GM12874 (cell line): ENCODE data around the gene PITPNB.

Source experiments
- CTCF ChIP-seq: IDR thresholded peaks from 2 replicates; pipeline ENCODE4 v1.5.1; 2011; ENCODE audit warnings: low read depth, mild to moderate bottlenecking, control low read depth, low read length, moderate library complexity; ENCODE audit not compliant: insufficient read depth

PITPNB gene

DNA sequence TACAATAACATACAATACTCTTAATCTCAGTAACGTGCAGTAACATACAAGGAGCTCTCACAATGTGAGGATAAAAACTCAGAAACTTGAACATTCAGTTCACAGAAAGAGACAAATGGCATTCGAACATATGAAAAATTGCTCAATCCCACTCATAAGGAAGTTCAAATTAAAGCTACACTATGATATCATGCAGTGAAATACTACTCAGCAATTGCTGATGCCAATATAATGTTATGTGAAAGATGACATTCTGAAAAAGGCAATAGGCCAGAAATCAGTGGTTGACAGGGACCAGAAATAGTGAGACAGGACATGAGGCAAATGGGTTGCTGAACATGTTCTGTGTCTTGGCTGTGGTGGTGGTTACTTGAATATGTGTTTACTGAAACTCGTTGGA is 33.7 kb upstream of the PITPNB start:
- no peak for TF ChIP-seq CTCF

DNA sequence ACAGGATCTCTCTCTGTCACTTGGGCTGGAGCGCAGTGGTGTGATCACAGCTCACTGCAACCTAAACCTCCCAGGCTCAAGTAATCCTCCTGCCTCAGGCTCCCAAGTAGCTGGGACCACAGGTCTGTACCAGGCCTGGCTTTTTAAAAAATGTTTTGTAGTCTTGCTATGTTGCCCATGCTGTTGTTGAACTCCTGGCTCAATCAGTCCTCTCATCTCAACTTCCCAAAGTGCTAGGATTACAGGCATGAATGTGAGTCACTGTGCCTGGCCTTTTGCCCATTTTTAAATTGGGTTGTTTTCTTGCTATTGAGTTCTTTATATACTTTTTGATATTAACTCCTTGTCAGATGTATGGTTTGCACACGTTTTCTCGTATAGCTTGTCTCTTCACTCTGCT is 33.0 kb upstream of the PITPNB start:
- TF ChIP-seq CTCF: no peak

- no peak for TF ChIP-seq CTCF
These were observed 30.4 kb upstream of the PITPNB start for GRCh38 chr22:27949421-27949820.

- no peak for TF ChIP-seq CTCF
These were observed 29.5 kb upstream of the PITPNB start for GRCh38 chr22:27948569-27948968.

- TF ChIP-seq CTCF: no peak
These were observed 28.4 kb upstream of the PITPNB start for GRCh38 chr22:27947448-27947847.

DNA sequence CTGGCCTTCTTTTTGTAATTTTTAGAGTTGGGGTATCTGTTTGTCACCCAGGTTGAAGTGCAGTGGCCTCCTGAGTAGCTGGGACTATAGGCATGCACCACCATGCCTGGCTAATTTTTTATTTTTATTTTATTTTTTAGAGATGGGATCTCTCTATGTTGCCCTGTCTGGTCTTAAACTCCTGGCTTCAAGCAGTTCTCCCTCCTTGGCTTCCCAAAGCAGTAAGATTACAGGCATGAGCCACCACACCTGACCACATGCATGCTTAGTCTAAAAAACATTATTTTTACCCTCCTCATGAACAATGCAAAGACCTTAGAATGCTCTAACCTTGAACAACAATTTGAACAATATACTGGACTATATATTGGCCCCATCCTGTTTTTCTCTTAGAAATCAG is 22.1 kb upstream of the PITPNB start:
- no peak for TF ChIP-seq CTCF

GRCh38 chr22:27937453-27937852 is 18.4 kb upstream of the PITPNB start:
- no peak for TF ChIP-seq CTCF

GRCh38 chr22:27935897-27936296 is 16.8 kb upstream of the PITPNB start:
- no peak for TF ChIP-seq CTCF
